ENCODE results near the gene XYLT2. TPM values are rescaled to one million over a fixed set of nuclear protein-coding genes. Genes with fewer than 3 reads are reported as not detected.
A peak's percentile ranks its signal among the peaks of the same experiment; 100 is the strongest.

XYLT2 gene
- total and polyA plus RNA-seq, 2 of the 13 experiments (the other 11 are each of a cell fraction or from before 2014, with no cell fraction given), result 17.0 to 22.1 TPM

- TF ChIP-seq GPBP1L1 (CRISPR knock-in tag; IDR thresholded peaks at IDR 0.05) (no peak), LCORL (IDR thresholded peaks at IDR 0.05) (no peak), LCORL (CRISPR knock-in tag; IDR thresholded peaks at IDR 0.05) (peak; percentile 56; the same call in 1 of the 2 replicates), ZNF674 (CRISPR knock-in tag; IDR thresholded peaks at IDR 0.05; ENCODE audit: low read depth) (no peak), FUBP1 (CRISPR knock-in tag; IDR thresholded peaks at IDR 0.05; ENCODE audit: borderline replicate concordance) (0 out of 2 replicates have a peak, but pooled peaks have one; percentile 49), HNRNPLL (IDR thresholded peaks at IDR 0.05; ENCODE audit: low read depth, low read length, poor library complexity, severe bottlenecking) (no peak), WIZ (CRISPR knock-in tag; IDR thresholded peaks at IDR 0.05) (no peak), DRAP1 (CRISPR knock-in tag; IDR thresholded peaks at IDR 0.05) (no peak), ZNF546 (CRISPR knock-in tag; conservative IDR thresholded peaks at IDR 0.05) (no peak), TIGD3 (CRISPR knock-in tag; IDR thresholded peaks at IDR 0.05; ENCODE audit: borderline replicate concordance) (no peak), ZC3H13 (CRISPR knock-in tag; IDR thresholded peaks at IDR 0.05) (no peak), ZBTB2 (CRISPR knock-in tag; IDR thresholded peaks at IDR 0.05; ENCODE audit: low read depth) (no peak), MAF1 (CRISPR knock-in tag; IDR thresholded peaks at IDR 0.05; ENCODE audit: borderline replicate concordance) (no peak), EZH2 (conservative IDR thresholded peaks at IDR 0.05; ENCODE audit: low read depth, low read length) (no peak), TBX2 (CRISPR knock-in tag; IDR thresholded peaks at IDR 0.05; ENCODE audit: borderline replicate concordance) (0 out of 2 replicates have a peak, but pooled peaks have one; percentile 17), TERF1 (CRISPR knock-in tag; IDR thresholded peaks at IDR 0.05) (no peak), ZNF598 (CRISPR knock-in tag; IDR thresholded peaks at IDR 0.05; ENCODE audit: borderline replicate concordance) (peak; percentile 72; the same call in 1 of the 2 replicates), NAIF1 (CRISPR knock-in tag; IDR thresholded peaks at IDR 0.05; ENCODE audit: borderline replicate concordance) (no peak), ZNF260 (CRISPR knock-in tag; IDR thresholded peaks at IDR 0.05; ENCODE audit: borderline replicate concordance, low read depth) (no peak), ETV5 (CRISPR knock-in tag; IDR thresholded peaks at IDR 0.05; ENCODE audit: borderline replicate concordance) (peak; percentile 19; the same call in 1 of the 2 replicates)
These were observed 15.9 kb downstream of the XYLT2 start (continued) for GRCh38 chr17:50361561-50362480.

Measured in HepG2 (cell line).